GM18505 (cell line): Measurements from ENCODE around the gene SIAH2.

Experiments used
- ATAC-seq: cut with Tn5 transposase; IDR thresholded peaks from one replicate; pipeline ENCODE4 v1.9.1; 2021; ENCODE audit not compliant: unreplicated experiment
- POLR2A ChIP-seq: IDR thresholded peaks from 4 replicates; pipeline ENCODE4 v1.6.1; 2011; ENCODE audit warnings: borderline replicate concordance; ENCODE audit not compliant: insufficient read depth, insufficient read length; ENCODE audit errors: extremely low read depth

SIAH2 gene

DNA sequence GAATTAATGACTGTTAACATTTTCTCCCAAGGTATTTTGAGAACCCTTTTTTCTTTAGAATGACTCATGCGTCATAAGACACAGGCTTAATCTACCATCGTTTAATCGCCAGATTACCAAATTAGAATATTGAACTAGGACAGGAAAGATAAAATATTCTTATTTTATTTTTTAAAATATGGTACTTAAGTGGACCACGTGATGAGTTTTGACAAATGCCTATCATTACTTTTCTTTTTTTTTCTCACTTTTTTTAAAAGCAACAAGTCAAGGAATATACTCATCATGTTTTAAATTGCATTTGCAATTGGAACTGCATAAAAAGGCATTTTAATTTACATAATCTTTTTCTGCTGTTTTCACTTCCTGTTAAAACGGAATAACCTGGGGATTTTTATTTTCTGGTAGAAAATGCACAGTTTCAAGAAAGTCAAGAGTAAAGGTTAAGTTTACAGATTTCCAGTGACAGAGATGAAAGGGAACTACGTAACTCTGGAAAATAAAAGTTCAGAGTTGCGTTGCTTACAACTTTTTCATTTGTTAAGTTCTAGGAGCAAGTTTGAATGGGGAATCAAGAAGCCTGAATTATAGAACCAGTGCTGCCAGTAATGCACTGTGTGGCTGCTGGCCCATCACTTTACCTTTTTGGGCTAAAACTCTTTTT lies 23.6 kb downstream of the SIAH2 start:
- no peak for TF ChIP-seq POLR2A

GRCh38 chr3:150738688-150739087 lies 24.3 kb downstream of the SIAH2 start:
- no peak for TF ChIP-seq POLR2A
- ATAC-seq = no peak

More for the DNA sequence above, 23.6 kb downstream of the SIAH2 start:
- ATAC-seq = peak; percentile 29

- ATAC-seq = peak; percentile 46
- TF ChIP-seq POLR2A = no peak
Measured at GRCh38 chr3:150737874-150738679, 24.9 kb downstream of the SIAH2 start.

GRCh38 chr3:150736903-150737832 lies 25.8 kb downstream of the SIAH2 start:
- no peak for TF ChIP-seq POLR2A
- ATAC-seq = no peak

- no peak for TF ChIP-seq POLR2A
- ATAC-seq = no peak
Measured at GRCh38 chr3:150736316-150736719, 26.7 kb downstream of the SIAH2 start.

- ATAC-seq = no peak
- no peak for TF ChIP-seq POLR2A
Measured at GRCh38 chr3:150734795-150735119, 28.2 kb downstream of the SIAH2 start.

- no peak for TF ChIP-seq POLR2A
- no peak for ATAC-seq
Measured at GRCh38 chr3:150733936-150734794, 28.8 kb downstream of the SIAH2 start.

DNA sequence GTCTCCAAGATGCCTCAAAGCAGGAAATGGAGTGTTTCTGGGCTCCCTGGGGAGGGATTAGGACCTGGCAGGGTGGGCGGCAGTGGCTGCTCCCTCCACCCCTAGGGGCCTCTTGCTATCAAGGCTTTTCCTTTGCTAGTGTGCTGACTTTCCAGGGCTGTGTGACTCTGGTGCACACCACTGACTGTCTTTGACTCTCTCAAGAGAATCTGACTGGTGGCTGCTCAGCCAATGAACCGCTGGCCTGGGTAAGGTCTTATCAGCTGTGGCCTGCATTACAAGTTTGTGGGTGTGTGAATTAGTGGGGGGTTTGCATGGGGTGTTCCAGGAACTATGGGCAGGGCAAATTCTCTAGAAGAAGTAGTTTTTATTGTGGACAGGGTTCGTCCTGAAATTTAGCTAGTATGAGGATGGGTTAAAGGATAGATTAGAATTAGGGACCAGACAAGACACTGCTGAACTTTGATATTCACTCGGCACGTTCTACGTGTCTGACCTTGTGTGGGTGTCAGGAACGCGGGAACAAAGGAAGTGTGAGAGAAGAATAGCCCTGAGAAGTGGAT lies 29.5 kb downstream of the SIAH2 start:
- ATAC-seq = no peak
- TF ChIP-seq POLR2A = no peak

- ATAC-seq = no peak
- TF ChIP-seq POLR2A = no peak
Measured at GRCh38 chr3:150729682-150730360, 33.1 kb downstream of the SIAH2 start.

DNA sequence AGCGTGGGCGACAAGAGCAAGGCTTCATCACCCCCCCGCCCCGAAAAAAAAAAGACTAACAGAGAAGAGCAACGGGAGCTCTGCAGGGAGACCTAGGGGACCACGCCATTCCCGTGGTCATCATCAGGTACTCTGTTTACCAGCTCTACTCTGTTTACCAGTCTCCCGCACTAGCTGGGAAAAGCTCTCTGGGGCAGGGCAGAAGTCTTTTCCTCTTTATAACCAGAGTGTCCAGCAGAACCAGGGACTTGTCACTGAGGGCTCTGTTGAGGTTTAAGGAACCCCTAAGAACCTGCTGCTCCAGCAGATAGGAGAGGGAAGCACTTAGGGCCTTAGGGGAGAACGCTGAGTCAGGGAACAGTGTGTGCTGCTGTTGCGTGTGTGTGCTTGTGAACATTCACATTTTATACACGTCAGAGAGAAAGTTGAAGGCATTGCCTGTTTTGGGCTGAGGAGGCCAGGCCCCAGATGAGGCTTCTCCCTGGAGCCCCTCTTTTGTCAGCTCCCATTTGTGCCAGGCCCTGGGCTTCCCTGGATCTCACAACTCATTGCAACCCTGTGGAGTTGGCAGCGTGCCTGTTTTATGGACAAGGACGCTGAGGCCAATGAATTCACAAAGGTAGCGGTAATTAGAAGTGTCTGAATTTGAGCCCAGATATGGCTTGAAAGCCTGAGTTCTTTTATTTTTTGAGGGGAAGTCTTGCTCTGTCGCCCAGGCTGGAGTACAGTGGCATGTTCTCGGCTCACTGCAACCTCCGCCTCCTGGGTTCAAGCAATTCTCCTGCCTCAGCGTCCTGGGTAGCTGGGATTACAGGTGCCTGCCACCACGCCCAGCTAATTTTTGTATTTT lies 35.1 kb downstream of the SIAH2 start:
- no peak for TF ChIP-seq POLR2A
- ATAC-seq = no peak

- no peak for ATAC-seq
- TF ChIP-seq POLR2A = no peak
Measured at GRCh38 chr3:150725548-150725947, 37.4 kb downstream of the SIAH2 start.
